Ammon's horn (tissue), 1 donor: ENCODE data around the gene ZNF497.
"Not testable (repeated sequence)": the region's sequence is repeated elsewhere in the genome, so short reads cannot be mapped to it uniquely, and the experiment has no call there.

Experiments used
- DNase-seq: peaks from one replicate; pipeline ENCODE4 v3.0.0-alpha.2; 2016; ENCODE audit warnings: low spot score

ZNF497 gene

DNA sequence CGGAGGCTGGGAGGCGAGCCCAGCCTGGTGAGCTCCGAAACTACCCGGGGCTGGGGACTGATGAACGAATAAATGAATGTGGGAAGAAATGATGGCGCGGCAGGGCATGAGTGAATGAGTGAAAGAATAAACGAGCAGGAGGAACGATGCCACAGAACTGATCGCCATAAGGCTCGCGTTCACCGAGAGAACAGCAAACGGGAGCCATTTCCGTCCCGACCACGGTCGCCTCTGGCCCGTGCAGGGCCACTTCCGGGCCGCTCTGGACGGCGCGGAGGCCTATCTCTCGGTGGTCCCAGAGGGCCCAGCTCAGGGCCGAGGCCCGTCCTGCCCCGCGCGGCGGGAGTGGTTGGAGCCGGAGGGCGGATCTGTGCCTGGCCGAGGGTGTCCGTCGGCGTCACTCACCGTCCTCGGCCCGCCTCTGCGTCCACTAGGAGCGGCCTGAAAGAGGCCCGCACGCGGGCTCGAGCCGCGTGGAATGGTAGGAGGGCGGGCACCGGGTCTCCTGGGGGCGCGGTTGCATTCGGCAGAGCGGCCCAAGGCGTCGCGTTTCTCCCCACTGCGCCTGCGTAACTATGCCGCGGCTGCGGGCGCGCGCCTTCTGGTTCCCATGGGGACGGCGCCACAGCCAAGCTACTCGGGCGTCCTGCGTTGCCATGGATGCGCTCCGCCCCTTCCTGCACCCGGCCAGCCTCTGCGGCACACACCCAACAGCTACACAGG is at the start of gene ZNF497:
Gene ZNF497, minus strand, starts transcription at position 480 of the 723 bp plus-strand sequence. CDS start 5,116 bp downstream, outside the sequence.
- peak; percentile 99 for DNase-seq

DNA sequence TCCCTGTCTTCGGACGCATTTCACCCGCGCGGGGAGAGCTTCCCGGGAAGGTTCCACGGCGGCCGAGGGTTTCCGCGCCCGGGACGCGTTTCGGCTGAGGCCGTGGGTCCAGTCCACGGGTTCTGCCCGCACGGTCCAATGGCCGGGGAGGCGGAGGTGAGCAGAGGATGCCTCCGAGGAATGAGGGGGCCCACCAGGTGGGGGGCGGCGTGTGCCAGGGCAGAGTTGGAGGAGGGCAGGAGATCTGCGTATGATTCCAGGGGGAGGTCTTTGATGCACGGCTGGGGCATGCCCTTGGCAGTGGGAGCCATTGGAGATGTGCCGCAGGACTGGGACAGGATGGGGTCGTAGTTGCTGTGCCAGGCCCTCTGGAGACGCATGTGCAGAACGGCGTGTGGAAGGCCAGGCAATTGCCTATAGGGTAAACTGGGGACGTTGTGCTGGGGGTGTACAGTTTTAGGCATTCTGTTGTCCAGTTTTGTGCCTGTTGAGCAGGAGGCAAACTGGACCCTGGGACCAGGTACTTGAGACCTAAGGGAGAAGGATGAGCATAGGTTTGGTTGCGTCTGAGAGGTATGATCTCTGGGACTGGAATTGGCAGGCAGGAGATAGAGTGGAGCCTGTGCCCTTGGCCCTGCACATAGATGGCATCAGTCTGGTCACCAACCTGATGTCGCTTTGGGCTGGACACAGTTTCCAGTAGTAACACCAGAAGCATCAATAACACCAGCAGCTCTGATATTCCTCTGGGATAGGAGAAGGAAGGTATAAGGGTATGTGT is 46.6 kb upstream of the ZNF497 start:
- DNase-seq = no peak

DNA sequence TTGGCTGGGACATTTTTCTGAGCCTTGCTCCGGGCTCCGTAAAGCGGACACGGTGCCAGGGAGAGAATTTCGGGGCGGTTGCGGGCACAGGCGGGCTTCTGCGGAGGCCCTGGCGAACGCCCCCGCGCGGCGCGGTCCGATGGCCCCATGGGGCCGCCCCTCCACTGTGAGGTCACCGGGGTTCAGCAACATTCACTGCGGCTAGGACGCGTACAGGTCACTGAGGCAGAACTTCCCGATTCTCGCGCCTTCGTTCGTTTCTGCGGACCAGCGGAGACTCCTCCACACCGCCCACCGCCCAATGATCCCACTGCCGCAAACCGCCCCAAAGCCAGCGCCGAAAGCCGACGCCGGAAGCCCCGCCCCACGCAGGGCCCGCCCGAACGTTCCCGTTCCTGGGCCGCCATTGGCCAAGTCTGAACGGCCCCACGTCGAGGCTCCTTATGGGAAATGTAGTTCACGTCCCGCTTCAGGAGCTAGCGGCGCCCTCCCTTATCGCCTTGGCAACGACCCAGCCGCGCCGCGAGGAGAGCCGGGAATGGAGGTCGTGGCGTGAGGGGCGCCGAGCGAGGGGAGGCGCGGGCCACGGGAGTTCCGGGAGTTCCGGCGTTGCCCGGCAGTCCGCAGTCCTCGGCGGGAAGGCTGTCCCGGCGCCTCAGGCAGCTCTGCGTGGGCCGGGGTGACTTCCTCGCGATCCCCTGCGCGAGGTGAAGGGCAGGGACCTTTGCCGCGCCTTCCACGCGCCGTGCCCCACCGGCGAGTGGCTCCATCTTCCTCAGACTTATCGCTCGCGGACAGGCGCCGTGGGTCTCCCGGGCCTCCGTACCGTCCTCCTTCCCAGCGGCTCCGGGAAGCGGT is 45.8 kb upstream of the ZNF497 start, which contains the start of gene ZNF584:
Gene ZNF584, plus strand, starts transcription at position 498 of the 858 bp plus-strand sequence. CDS start 499 bp downstream, outside the sequence.
- peak; percentile 98 for DNase-seq

GRCh38 chr19:58407658-58408151 is 45.2 kb upstream of the ZNF497 start:
- no peak for DNase-seq

GRCh38 chr19:58406818-58407657 is 44.5 kb upstream of the ZNF497 start:
- no peak for DNase-seq

DNA sequence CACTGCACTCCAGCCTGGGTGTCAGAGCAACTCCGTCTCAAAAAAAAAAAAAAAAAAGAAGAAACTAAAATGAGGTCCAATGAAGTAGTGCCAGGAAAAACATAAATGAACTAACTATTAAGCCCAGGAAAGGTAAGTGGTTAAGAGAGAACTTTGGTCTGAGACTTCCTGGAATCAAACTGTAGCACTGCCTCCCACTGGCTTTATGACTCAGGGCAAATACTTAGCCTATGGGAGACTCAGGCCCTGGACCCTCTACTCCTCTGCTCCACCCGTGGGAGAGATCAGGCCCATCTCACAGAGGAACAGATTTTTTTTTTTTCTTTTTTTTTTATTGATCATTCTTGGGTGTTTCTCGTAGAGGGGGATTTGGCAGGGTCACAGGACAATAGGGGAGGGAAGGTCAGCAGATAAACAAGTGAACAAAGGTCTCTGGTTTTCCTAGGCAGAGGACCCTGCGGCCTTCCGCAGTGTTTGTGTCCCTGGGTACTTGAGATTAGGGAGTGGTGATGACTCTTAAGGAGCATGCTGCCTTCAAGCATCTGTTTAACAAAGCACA is 41.4 kb upstream of the ZNF497 start:
- not testable (repeated sequence) for DNase-seq

GRCh38 chr19:58401840-58402421 is 39.4 kb upstream of the ZNF497 start:
- DNase-seq = no peak

- peak; percentile 100 for DNase-seq
Measured at GRCh38 chr19:58400916-58401839, 38.6 kb upstream of the ZNF497 start.

DNA sequence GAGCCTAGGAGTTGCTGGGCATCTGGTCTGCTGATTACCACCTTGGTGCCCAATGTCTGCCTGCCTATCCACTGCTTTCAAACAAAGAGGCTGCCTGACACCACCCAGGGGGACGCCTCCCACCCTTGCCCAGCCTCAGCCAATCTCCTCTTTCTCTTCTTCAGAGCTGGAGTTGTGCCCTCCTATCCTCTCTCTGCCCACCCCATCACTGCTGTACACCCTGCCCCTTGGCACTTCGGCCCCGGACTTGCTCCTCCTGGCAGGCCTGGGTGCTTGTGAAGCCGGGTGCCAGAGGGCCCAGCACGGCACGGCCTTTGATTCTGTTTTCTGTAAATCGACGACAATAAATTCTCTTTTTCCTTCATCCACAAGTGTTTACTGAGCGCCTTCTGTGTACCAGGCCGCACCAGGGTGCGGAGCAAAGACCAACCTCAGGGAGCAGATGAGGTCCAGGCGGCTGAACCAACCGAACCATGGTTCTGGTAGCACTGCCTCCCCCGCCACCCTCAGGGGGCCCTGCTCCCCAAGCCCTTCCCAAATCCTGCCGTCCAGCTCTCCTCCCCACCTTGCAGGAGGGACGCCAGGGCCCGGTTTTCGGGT is 37.9 kb upstream of the ZNF497 start:
- peak; percentile 78 for DNase-seq

DNA sequence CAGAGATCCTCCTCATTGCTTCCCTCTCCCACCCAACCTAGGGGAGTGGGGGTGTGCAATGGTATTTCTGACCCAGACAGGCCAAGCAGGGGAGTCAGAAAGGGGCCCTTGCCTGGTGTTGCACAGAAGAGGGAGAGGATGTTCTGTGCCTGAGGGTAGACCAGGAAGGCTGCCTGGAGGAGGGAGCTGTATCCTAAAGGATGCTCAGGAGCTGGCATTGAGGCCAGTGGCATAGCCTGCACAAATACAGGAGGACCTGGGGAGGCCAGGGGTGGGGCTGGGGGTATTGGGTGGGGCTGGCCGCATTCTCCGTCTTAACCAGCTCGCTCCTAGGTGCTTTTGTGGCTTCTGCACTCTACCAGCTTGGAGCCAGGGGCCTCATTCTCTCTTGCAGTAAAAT is 37.4 kb upstream of the ZNF497 start:
- no peak for DNase-seq

GRCh38 chr19:58398545-58398944 is 36.0 kb upstream of the ZNF497 start:
- no peak for DNase-seq

- DNase-seq = no peak
Measured at GRCh38 chr19:58398087-58398486, 35.5 kb upstream of the ZNF497 start.

- DNase-seq = no peak
Measured at GRCh38 chr19:58397533-58398037, 35.0 kb upstream of the ZNF497 start.

DNA sequence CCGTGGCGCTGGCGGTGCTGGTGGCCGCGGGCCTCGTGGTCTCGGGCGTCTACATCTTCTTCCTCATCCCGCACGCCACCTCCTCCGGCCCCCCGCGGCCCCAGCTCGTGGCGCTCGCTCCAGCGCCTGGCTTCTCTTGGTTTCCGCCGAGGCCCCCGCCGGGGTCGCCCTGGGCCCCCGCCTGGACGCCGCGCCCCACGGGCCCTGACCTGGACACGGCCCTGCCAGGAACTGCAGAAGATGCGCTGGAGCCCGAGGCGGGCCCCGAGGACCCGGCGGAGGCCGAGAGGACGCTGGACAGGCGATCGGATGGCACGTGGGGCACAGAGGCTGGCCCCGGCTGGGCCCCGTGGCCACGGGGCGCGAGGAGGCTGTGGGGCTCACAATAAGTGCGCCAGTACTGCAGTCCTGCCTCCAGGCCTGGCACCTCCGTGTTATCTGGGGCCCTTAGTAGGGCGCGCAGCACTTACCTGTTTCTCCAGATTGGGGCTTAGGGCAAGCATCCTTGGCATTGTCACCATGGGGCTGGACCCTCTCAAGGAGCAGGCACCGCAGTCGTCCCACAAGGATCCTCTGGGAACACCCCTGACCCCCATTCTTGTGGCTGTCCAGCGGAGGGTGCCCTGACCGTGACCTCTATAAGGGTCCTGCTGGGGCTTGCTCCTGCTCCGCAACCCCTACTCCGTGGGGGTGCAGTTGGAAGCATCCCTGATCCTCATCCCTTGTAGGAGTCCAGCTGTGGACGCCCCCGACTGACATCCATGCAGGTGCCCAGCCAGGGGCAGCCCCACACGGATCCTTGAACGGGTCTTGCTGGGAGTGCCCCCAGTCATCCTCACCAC is 34.4 kb upstream of the ZNF497 start:
- DNase-seq = no peak

DNA sequence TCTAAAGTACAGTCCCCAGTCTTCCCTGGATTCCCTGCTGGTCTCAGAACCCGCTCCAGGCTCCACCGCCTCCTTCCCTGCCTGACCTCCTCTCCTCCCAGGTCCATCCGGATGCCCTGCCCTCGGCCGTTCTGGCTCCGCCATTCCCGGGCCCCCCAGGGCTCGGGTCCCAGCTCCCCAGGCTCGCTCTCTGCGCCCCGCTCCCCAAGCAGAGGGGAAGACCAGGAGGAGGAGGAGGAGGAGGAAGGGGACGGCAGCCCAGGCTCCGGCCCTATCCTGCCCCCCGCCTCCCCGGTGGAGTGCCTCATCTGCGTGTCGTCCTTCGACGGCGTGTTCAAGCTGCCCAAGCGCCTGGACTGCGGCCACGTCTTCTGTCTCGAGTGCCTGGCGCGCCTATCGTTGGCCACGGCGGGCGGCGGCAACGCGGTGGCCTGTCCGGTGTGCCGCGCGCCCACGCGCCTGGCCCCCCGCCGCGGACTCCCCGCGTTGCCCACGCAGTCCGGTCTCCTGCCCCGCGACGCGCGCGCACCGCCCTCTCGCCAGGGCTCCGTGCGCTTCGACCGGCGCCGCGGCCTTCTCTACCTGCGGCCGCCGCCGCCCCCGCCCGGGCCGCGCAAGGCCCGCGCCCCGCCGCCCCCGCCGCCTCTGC is 33.6 kb upstream of the ZNF497 start:
- DNase-seq = no peak

- no peak for DNase-seq
Measured at GRCh38 chr19:58395220-58395978, 32.8 kb upstream of the ZNF497 start, which contains the start of gene RNF225. RNF225 (plus strand) TSS chr19:58395656; CDS start chr19:58396090, 434 bp downstream.
